GM18870 (cell line): ENCODE data around the gene PRDM16.
"Not testable (repeated sequence)": the region's sequence is repeated elsewhere in the genome, so short reads cannot be mapped to it uniquely, and the experiment has no call there.

ENCODE experiments used
- ATAC-seq: cut with Tn5 transposase; IDR thresholded peaks from one replicate; pipeline ENCODE4 v1.9.1; 2021; ENCODE audit warnings: moderate library complexity; ENCODE audit not compliant: unreplicated experiment

PRDM16 gene

GRCh38 chr1:3159121-3159520 is 90.1 kb downstream of the PRDM16 start:
- ATAC-seq: no peak

GRCh38 chr1:3159996-3160395 is 91.0 kb downstream of the PRDM16 start:
- ATAC-seq: no peak

DNA sequence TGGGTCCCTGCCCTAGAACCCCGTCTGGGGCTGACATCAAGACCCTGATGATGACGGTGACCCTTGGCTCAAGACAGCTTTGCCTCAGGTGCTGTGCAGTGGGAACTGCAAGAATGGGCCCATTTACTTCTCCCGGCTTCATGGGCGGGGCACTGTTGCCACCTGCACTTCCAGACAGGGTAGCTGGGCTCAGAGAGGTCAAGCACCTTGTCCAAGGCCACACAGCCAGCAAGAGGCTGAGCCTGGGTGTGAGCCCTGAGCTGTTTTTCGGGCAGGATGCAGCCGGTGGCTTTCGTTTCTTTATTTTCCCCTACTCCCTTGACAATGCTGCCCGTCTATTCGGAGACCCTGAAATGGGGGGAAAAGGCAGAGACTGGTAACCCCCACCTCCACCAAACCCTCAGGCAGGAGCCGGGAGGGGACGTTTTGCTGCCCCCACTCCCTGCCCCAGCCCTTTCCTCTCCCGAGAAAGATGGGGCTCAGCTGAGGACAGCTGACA is 91.7 kb downstream of the PRDM16 start:
- ATAC-seq: no peak

DNA sequence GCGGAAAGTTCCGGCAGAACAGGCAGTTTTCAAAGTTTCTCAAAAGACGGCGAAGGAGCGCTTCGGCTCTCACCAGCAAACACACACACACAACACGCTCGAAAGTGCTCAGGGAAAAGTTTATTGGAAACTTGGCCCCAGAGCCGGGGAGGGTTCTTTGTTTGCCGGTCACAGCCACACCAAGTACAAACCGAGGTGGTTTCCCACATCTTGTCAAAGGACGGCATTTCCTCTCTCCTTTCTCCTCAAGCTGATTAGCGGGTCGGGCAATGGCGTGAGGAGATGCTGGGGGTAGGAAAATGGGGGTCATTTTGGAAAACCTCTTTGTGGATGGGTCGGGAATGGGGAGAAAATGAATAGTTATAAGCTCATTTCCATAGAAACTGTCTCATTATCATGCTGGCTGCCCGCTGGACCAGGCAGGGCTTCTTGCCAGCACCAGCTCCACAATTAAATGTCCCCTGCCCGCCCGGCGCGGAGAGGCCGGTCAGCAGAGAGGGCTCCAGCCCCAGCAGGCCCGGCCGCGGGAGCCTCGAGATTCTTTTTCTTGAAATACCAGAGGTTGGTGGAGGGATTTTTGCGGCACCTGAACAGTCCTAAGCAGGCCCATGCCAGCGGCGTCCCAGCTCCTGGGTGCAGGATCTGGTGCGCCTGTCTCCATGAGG is 92.3 kb downstream of the PRDM16 start:
- ATAC-seq: no peak

- no peak for ATAC-seq
These were observed 93.4 kb downstream of the PRDM16 start for GRCh38 chr1:3162322-3162882.

DNA sequence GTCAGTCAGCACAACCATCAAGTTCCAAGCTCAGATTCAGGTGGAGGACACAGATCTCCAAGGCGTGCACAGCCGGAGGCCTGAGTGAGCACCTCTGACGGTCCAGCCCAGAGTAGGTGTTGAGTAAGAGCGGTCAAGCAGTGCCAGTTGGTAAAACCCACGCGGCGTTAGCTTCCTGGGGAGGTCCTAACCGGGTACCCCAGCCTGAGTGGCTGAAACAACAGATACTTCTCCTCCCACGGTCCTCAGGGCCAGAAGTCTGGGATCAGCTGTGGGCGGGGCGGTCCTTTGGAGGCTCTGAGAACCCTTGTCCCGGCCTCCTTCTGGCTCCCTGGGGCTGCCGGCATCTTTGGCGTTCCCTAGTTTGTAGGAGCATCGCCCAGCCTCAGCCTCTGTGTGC is 94.4 kb downstream of the PRDM16 start:
- no peak for ATAC-seq

GRCh38 chr1:3164671-3165070 is 95.7 kb downstream of the PRDM16 start:
- ATAC-seq: no peak

DNA sequence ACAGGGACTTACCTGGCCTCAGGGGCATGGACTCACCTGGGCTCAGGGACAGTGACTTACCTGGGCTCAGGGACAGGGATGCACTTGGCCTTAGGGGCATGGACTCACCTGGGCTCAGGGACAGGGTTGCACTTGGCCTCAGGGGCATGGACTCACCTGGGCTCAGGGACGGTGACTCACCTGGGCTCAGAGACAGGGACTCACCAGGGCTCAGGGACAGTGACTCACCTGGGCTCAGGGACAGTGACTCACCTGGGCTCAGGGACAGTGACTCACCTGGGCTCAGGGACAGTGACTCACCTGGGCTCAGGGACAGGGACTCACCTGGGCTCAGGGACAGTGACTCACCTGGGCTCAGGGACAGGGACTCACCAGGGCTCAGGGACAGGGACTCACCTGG is 96.2 kb downstream of the PRDM16 start:
- ATAC-seq: not testable (repeated sequence)

DNA sequence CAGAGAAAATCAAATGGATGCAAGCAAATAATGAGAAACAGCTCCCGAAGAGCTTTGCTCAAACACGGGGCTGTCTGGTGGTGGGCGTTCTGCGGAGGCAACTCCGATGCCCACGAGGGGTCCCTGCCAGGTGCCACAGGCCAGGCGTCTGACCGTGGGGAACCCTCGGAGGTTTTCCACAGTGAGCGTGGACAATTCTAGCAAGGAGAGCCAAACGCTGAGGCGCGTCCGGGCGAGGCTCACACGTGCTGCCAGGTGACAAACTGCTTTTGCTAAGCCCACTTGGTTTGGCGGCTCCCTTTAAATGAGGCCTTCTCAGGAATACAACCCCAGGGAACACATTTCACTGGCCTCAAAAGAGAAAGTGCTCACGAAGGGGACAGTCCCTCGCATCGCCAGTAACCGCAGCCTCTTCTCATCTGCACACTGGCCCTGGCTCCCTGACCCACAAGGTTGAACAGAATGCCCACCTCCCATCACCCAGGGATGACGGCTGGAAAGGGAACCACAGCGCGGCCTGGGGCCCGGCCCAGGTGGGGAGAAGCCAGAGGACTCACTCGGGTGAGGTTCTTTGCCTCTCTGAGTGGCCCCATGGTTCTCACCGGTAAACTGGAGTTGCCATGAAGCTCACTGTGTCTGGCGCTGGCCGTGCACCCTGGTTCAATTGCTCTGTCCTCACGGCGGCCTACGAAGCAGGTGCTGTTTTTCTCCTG is 97.4 kb downstream of the PRDM16 start:
- no peak for ATAC-seq

- no peak for ATAC-seq
These were observed 98.3 kb downstream of the PRDM16 start for GRCh38 chr1:3167255-3167654.

DNA sequence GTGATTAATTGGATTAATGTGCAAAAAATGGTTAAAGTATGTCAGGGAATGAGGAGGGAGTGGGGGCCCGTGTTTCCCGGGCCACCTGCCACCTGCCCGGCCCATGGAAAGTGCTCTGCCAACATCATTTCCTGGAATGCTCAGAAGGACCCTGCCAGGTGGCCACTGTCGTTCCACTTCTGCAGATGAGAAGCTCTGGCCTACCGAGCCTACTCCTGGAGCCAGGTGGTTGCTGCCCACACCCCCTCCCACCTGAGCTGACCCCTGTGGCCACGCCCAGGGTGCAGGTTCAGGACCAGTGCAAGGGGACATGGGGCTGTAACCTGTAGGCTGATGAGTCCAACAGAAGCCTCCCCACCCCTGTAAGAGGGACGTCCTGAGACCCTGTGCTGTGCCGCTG is 99.7 kb downstream of the PRDM16 start:
- ATAC-seq: no peak

GRCh38 chr1:3169665-3170356 is 100.8 kb downstream of the PRDM16 start:
- no peak for ATAC-seq

GRCh38 chr1:3170561-3171453 is 101.8 kb downstream of the PRDM16 start:
- ATAC-seq: no peak

- ATAC-seq: no peak
These were observed 102.8 kb downstream of the PRDM16 start for GRCh38 chr1:3171761-3172160.

GRCh38 chr1:3172431-3173380 is 103.7 kb downstream of the PRDM16 start:
- no peak for ATAC-seq

GRCh38 chr1:3173381-3173980 is 104.5 kb downstream of the PRDM16 start:
- ATAC-seq: no peak

- ATAC-seq: no peak
These were observed 105.7 kb downstream of the PRDM16 start for GRCh38 chr1:3174487-3175247.

- ATAC-seq: no peak
These were observed 106.5 kb downstream of the PRDM16 start for GRCh38 chr1:3175486-3175885.
